HEK293 (cell line): Measurements from ENCODE around the gene RASA3.

Experiments
- CTCF ChIP-seq: fragments of 450-650 bp; formaldehyde crosslinking; IDR thresholded peaks from 2 replicates; pipeline ENCODE4 v1.5.1; 2016; ENCODE audit warnings: missing biosample characterization, missing genetic modification characterization
- KLF17 ChIP-seq: fragments of 450-650 bp; formaldehyde crosslinking; IDR thresholded peaks from 2 replicates; pipeline ENCODE4 v1.5.1; 2016; ENCODE audit warnings: missing biosample characterization, missing genetic modification characterization
- PBX3 ChIP-seq: sonication (generic); formaldehyde crosslinking; IDR thresholded peaks from 2 replicates; pipeline ENCODE4 v1.8.1; 2022; ENCODE audit warnings: mild to moderate bottlenecking, moderate library complexity, missing genetic modification reagents
- TCF7L2 ChIP-seq: IDR thresholded peaks from 2 replicates; pipeline ENCODE4 v1.6.1; 2011; ENCODE audit warnings: low read depth, mild to moderate bottlenecking, inconsistent platforms, low read length, moderate library complexity, borderline replicate concordance
- ZBTB1 ChIP-seq: fragments of 450-650 bp; formaldehyde crosslinking; IDR thresholded peaks from 2 replicates; pipeline ENCODE4 v1.5.1; 2016; ENCODE audit warnings: missing biosample characterization, missing genetic modification characterization
- ZBTB11 ChIP-seq: fragments of 450-650 bp; formaldehyde crosslinking; conservative IDR thresholded peaks from 2 replicates; pipeline ENCODE4 v1.5.1; 2016; ENCODE audit warnings: low read depth, missing biosample characterization, missing genetic modification characterization
- ZNF23 ChIP-seq: fragments of 450-650 bp; formaldehyde crosslinking; IDR thresholded peaks from 2 replicates; pipeline ENCODE4 v1.5.1; 2016; ENCODE audit warnings: missing biosample characterization, missing genetic modification characterization, borderline replicate concordance
- ZNF354C ChIP-seq: fragments of 450-650 bp; formaldehyde crosslinking; IDR thresholded peaks from 2 replicates; pipeline ENCODE4 v1.5.1; 2016; ENCODE audit warnings: missing biosample characterization, missing genetic modification characterization, low read depth, borderline replicate concordance
- ZNF433 ChIP-seq: fragments of 450-650 bp; formaldehyde crosslinking; IDR thresholded peaks from 2 replicates; pipeline ENCODE4 v1.5.1; 2016; ENCODE audit warnings: missing biosample characterization, missing genetic modification characterization, low read depth
- ZNF571 ChIP-seq: fragments of 450-650 bp; formaldehyde crosslinking; IDR thresholded peaks from 2 replicates; pipeline ENCODE4 v1.5.0; 2017; ENCODE audit warnings: missing biosample characterization, missing genetic modification characterization
- ZNF664 ChIP-seq: fragments of 450-650 bp; formaldehyde crosslinking; IDR thresholded peaks from 2 replicates; pipeline ENCODE4 v1.5.1; 2016; ENCODE audit warnings: missing biosample characterization, missing genetic modification characterization
- ZNF701 ChIP-seq: fragments of 450-650 bp; formaldehyde crosslinking; IDR thresholded peaks from 2 replicates; pipeline ENCODE4 v1.5.1; 2016; ENCODE audit warnings: missing biosample characterization, missing genetic modification characterization
- TF ChIP-seq, protein P1 (sequence below): fragments of 450-650 bp; formaldehyde crosslinking; IDR thresholded peaks from 2 replicates; pipeline ENCODE4 v1.5.1; 2016; ENCODE audit warnings: missing biosample characterization, missing genetic modification characterization

- no peak for TF ChIP-seq ZBTB11 (tag by site-specific recombination)
- no peak for TF ChIP-seq CTCF (tag by site-specific recombination)
- TF ChIP-seq ZNF23 (tag by site-specific recombination): no peak
- no peak for TF ChIP-seq ZNF664 (tag by site-specific recombination)
- no peak for TF ChIP-seq ZNF571
- no peak for TF ChIP-seq ZBTB1 (tag by site-specific recombination)
- TF ChIP-seq, protein P1, sequence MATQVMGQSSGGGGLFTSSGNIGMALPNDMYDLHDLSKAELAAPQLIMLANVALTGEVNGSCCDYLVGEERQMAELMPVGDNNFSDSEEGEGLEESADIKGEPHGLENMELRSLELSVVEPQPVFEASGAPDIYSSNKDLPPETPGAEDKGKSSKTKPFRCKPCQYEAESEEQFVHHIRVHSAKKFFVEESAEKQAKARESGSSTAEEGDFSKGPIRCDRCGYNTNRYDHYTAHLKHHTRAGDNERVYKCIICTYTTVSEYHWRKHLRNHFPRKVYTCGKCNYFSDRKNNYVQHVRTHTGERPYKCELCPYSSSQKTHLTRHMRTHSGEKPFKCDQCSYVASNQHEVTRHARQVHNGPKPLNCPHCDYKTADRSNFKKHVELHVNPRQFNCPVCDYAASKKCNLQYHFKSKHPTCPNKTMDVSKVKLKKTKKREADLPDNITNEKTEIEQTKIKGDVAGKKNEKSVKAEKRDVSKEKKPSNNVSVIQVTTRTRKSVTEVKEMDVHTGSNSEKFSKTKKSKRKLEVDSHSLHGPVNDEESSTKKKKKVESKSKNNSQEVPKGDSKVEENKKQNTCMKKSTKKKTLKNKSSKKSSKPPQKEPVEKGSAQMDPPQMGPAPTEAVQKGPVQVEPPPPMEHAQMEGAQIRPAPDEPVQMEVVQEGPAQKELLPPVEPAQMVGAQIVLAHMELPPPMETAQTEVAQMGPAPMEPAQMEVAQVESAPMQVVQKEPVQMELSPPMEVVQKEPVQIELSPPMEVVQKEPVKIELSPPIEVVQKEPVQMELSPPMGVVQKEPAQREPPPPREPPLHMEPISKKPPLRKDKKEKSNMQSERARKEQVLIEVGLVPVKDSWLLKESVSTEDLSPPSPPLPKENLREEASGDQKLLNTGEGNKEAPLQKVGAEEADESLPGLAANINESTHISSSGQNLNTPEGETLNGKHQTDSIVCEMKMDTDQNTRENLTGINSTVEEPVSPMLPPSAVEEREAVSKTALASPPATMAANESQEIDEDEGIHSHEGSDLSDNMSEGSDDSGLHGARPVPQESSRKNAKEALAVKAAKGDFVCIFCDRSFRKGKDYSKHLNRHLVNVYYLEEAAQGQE: no peak
- no peak for TF ChIP-seq ZNF354C (tag by site-specific recombination)
- TF ChIP-seq ZNF701 (tag by site-specific recombination): no peak
- TF ChIP-seq ZNF433: no peak
- TF ChIP-seq PBX3: no peak
- TF ChIP-seq TCF7L2: no peak
- no peak for TF ChIP-seq KLF17 (tag by site-specific recombination)
Observed at GRCh38 chr13:114012921-114013320, 119.5 kb downstream of the RASA3 start.
